HG03039 (cell line): Measurements from ENCODE around the gene TCAP.
"Not testable (repeated sequence)": the region's sequence is repeated elsewhere in the genome, so short reads cannot be mapped to it uniquely, and the experiment has no call there.

ENCODE experiments used
- ATAC-seq: cut with Tn5 transposase; IDR thresholded peaks from one replicate; pipeline ENCODE4 v1.9.1; 2021; ENCODE audit warnings: mild to moderate bottlenecking, moderate library complexity; ENCODE audit not compliant: unreplicated experiment

TCAP gene

GRCh38 chr17:39702901-39703893 is 38.0 kb downstream of the TCAP start:
- ATAC-seq: no peak

DNA sequence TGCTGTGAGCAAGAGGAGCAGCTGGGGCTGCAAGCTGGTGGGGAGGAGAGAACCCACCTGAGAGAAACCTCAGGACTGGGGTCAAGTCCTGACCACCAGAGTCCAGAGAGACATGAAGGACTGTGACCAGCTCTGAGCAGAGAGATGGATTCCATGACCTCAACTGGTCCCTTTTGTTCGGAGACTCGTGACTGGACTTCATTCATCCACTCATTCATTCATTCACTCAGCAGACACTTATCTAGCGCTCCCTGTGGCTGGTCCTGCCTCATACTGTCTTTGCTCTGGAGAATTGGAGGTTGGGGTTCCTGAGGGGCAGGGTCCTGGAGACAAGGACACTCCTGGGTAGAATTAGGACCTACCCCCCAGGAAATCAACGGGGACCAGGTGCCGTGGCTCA is 38.8 kb downstream of the TCAP start:
- no peak for ATAC-seq

GRCh38 chr17:39704821-39705551 is 39.8 kb downstream of the TCAP start:
- ATAC-seq: no peak

GRCh38 chr17:39705786-39706348 is 40.7 kb downstream of the TCAP start:
- no peak for ATAC-seq

- ATAC-seq: no peak
Measured at GRCh38 chr17:39706383-39706782, 41.2 kb downstream of the TCAP start.

GRCh38 chr17:39706921-39707337 is 41.8 kb downstream of the TCAP start:
- ATAC-seq: no peak

GRCh38 chr17:39709319-39709997 is 44.3 kb downstream of the TCAP start:
- ATAC-seq: no peak

DNA sequence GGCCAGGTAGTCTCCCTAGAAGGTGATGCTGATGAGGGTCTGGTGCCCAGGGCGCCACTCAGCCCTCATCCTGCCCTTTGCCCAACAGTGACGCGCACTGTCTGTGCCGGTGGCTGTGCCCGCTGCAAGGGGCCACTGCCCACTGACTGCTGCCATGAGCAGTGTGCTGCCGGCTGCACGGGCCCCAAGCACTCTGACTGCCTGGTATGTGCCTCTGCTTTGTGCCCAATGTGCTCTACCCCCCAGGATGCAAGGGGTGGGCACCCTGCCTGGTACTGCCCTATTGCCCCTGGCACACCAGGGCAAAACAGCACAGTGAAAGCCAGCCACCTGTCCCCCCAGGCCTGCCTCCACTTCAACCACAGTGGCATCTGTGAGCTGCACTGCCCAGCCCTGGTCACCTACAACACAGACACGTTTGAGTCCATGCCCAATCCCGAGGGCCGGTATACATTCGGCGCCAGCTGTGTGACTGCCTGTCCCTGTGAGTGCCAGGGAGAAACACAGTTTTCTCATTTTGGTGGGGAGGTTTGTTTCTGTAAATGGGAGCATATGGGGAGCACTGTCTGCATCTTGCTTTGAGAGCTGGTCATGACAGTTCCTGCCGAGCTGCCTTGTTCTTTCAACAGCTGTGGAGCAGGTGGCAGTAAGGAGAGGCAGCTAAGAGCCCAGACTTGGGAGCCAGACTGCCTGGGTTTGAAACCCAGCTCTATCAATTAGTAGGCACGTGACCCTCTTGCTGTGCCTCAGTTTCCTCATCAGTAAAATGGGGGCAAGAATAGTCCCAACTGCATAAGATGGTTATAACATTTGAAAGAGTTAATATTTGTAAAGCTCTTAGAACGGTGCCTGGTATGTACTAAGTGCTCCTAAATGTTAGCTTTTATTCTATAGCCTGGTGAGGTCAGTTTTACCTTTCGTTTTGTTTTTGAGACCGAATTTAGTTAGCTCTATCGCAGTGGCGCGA is 45.1 kb downstream of the TCAP start:
- ATAC-seq: no peak

- ATAC-seq: not testable (repeated sequence)
Measured at GRCh38 chr17:39711071-39711470, 45.9 kb downstream of the TCAP start.

GRCh38 chr17:39711851-39712250 is 46.7 kb downstream of the TCAP start:
- no peak for ATAC-seq

- ATAC-seq: no peak
Measured at GRCh38 chr17:39714234-39714633, 49.1 kb downstream of the TCAP start.

DNA sequence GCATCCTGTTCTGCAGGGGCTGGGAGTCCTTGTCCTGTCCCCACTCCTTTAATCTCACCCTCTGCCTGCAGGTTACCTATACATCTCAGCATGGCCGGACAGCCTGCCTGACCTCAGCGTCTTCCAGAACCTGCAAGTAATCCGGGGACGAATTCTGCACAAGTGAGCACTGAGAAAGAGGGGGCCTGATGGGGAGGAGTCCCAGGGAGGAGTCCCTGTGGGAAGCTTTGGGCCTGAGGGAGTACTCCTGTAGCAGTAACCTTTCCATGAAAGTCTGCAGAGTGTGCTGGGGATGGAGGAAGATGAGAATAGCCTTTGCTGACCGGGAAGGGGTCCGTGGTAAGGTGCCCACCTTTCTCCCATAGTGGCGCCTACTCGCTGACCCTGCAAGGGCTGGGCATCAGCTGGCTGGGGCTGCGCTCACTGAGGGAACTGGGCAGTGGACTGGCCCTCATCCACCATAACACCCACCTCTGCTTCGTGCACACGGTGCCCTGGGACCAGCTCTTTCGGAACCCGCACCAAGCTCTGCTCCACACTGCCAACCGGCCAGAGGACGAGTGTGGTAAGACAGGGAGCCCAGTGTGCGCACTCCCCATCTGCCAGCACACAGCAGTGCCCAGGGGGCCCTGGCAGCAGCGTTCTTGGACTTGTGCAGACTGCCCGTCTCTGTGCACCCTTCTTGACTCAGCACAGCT is 50.4 kb downstream of the TCAP start:
- ATAC-seq: no peak
